HuH-7.5 (cell line): ENCODE data around the gene PRRG4.
A peak's percentile ranks its signal among the peaks of the same experiment; 100 is the strongest.
"Not testable (repeated sequence)": the region's sequence is repeated elsewhere in the genome, so short reads cannot be mapped to it uniquely, and the experiment has no call there.

ENCODE experiments used
- DNase-seq: peaks from one replicate; pipeline ENCODE4 v3.0.0; 2011; ENCODE audit warnings: low spot score

Gene PRRG4

DNA sequence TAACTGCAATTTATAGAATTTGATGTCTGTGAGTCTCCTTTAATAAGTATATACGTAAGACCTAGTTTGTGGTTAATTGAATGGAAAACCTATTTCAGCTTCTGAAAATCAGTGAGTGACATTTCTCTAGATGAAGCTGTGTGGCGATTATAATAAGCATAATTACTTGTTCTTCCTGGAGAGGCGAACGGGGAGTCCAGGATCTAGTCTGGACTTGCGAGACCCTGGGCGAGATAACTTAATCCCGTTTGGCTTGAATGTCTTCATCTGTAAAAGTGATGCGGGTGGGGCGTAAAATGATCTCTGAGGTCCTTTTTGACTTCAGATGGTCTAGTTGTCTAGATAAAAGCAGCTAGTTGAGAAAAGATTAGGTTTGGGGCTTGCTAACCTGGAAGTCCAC, 1.1 kb downstream of the PRRG4 start:
- no peak for DNase-seq

DNA sequence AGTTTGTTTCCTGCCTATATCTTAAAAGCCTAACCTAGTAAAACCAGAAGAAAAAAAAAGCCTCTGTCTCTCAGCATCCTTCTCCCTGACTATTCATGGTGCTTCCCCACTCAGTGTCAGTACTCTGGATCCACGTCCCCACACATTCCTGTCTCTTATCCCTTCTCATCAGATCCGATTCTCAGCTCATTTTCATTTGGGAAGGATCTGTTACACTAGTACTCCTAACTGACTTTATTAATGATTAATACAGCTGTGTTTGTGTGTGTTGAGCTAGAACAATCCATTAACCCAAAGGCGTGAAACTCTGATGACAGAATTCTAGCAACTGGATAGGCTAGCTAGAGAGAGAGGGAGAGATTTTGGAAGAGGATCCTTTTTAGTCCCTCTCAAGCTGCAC, 1.5 kb downstream of the PRRG4 start:
- no peak for DNase-seq

GRCh38 chr11:32833921-32834320, 4.2 kb downstream of the PRRG4 start:
- no peak for DNase-seq

GRCh38 chr11:32836946-32837345, 7.2 kb downstream of the PRRG4 start:
- DNase-seq: no peak

- DNase-seq: no peak
Observed at GRCh38 chr11:32838505-32839274, 9.0 kb downstream of the PRRG4 start.

DNA sequence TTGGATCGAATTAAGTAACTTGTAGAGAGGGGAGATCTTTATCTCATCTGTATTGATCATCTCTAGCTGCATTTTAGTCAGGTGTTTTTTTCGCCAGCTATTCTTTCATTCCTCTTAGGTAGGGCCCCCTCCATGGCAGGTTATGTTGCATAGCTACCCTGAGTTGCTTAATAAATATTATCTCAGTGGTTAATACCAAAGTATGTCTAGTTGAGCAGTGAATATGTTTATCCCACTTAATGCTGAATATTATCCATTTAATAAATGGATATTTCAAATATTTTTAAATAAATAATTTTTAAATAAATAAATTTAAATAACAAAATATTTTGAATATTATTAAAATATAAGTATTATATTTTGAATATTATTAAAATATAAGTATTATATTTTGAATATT, 9.6 kb downstream of the PRRG4 start:
- DNase-seq: no peak

- no peak for DNase-seq
Observed at GRCh38 chr11:32840587-32840986, 10.9 kb downstream of the PRRG4 start.

GRCh38 chr11:32843544-32843943, 13.8 kb downstream of the PRRG4 start:
- no peak for DNase-seq

DNA sequence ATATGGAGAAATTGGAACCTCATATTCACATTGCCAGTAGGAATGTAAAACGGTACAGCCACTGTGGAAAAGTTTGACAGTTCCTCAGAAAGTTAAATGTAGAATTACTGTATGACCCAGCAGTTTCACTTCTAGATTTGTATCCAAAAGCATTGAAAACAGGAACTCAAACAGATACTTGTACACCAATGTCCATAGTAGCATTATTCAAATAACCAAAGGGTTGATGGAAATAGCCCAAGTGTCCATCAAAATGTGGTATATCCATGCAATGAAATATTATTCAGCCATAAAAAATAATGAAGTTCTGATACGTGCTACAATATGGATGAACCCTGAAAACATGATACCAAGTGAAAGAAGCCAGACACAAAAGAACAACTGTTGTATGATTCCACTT, 17.8 kb downstream of the PRRG4 start:
- DNase-seq: no peak

DNA sequence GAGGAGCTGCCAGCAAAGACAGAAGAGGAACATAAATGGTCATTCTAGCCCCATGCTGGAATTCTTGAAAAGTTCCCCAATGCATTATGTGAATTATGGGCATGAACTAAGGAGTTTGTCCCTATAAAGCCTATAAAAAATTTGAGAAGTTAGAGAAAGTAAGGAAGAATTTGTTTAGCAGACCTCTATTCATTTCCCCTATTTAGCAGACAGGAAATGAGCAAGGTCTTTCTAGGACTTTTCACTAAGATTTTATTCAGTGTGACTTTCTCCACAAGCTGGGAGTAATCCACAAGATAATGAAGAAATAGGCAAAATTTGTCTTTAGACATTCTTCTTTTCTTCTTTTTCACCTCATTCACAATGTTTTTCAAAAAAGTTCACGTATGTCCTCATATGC, 20.0 kb downstream of the PRRG4 start:
- no peak for DNase-seq

DNA sequence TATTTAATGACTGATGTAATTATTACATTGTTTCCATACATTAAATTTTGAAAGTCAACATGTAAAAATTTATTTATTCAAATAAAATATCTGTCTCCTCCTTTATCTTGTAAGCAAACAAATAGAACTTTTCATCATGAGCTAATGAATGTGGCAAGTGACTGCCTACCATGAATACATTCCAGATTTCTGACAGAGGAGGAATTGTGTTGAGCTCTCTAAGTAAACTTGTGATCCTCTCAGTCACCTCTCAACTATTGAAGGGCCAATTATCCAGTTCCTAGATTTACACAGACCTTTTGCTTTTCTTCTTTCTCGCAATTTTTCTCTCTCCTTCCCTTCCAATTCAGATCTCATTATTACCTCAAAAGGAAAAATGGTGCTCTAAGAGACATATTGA, 21.5 kb downstream of the PRRG4 start:
- no peak for DNase-seq

GRCh38 chr11:32852207-32852606, 22.5 kb downstream of the PRRG4 start:
- no peak for DNase-seq

DNA sequence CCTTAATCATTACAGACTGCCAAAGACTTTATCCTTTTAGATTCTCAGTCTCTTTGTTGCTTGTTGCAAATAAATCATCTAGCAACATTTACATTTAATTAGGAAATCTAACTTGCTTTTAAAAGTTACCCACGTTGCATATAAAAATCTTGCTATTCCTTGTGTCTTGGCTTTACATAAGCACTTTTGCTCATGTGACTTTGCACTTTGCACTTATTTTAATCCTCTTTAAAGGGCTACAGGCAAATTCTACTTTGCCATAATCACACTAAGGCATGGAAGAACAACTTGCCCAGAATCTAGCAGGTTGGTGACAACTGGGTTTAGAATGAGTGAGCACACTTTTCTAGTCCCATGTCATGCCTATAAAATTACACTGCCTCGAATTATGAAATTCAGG, 25.9 kb downstream of the PRRG4 start:
- no peak for DNase-seq

GRCh38 chr11:32858731-32859130, 29.0 kb downstream of the PRRG4 start:
- DNase-seq: no peak

- DNase-seq: peak; percentile 14
Observed at GRCh38 chr11:32861850-32862577, 32.3 kb downstream of the PRRG4 start.

DNA sequence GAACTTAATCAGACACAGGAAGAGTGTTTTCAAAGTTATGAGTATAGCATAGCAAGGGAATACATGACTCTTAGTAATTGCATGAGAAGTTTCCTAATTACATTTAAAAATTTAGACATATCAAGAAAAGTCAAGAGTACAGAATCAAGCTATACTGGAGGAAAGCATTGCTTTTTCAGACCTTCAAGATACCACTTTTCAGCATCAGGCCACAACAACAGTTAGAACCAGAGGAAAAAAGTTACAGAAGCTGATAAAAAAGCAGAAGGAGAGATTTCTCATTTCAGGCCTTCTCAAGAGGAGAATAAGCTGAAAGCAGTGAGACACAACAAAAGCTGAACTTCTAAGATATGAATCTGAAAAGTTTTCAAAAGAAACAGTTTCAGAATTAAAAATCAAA, 34.8 kb downstream of the PRRG4 start:
- no peak for DNase-seq

DNA sequence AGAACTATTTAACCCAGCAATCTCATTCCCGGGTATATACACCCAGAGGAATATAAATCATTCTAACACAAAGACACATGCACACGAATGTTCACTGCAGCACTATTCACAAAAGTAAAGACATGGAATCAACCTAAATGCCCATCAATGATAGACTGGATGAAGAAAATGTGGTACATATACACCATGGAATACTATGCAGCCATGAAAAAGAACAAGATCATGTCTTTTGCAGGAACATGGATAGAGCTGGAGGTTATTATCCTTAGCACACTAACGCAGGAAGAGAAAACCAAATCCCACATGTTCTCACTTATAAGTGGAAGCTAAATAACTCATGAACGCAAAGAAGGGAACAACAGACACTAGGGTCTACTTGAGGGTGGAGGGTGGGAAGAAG, 39.0 kb downstream of the PRRG4 start:
- not testable (repeated sequence) for DNase-seq

GRCh38 chr11:32870676-32871075, 40.9 kb downstream of the PRRG4 start:
- no peak for DNase-seq

- DNase-seq: no peak
Observed at GRCh38 chr11:32874132-32874531, 44.4 kb downstream of the PRRG4 start.

- DNase-seq: no peak
Observed at GRCh38 chr11:32881286-32881685, 51.6 kb downstream of the PRRG4 start.

- DNase-seq: no peak
Observed at GRCh38 chr11:32883421-32883820, 53.7 kb downstream of the PRRG4 start.

DNA sequence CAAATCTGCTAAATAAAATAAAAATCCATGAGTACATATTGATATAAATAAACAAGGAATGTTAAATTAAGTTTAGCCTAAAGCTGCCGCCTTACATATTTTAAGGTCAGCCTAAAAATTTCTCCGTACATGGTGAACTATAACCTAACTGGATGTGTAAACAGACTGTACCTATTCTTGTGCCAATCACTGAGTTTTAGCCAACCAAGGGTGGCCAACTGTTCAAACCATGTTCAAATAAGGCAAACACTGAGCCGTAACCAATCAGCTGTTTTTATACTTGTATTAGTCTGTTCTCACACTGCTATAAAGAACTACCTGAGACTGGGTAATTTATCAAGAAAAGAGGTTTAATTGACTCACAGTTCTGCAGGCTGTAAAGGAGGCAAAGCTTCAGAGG, 54.3 kb downstream of the PRRG4 start:
- DNase-seq: no peak

GRCh38 chr11:32884770-32885384, 55.1 kb downstream of the PRRG4 start:
- DNase-seq: no peak
